HT-29 (cell line): ENCODE data around the gene NUMA1. TPM values are rescaled to one million over a fixed set of nuclear protein-coding genes. Genes with fewer than 3 reads are reported as not detected.

Experiments
- DNase-seq: peaks from one replicate; pipeline ENCODE4 v3.0.0-alpha.2; 2015; ENCODE audit warnings: low spot score
- total RNA-seq: library from RNA; depleted of rRNA; stranded (reverse); fragments of >200 nt; shearing (Covaris generic); gene quantifications from 2 replicates; pipeline ENCODE4 v1.2.3, GENCODE V29; 2014

NUMA1 gene
- total RNA-seq, 1 experiment from 2014 or later = 241 TPM

GRCh38 chr11:72015511-72016061, 64.8 kb downstream of the NUMA1 start:
- peak; percentile 45 for DNase-seq

GRCh38 chr11:72014761-72015320, 65.5 kb downstream of the NUMA1 start:
- DNase-seq = no peak

- no peak for DNase-seq
Observed at GRCh38 chr11:72013765-72014711, 66.3 kb downstream of the NUMA1 start.

GRCh38 chr11:72012897-72013721, 67.2 kb downstream of the NUMA1 start:
- DNase-seq = no peak

GRCh38 chr11:72012091-72012630, 68.2 kb downstream of the NUMA1 start:
- no peak for DNase-seq

- no peak for DNase-seq
Observed at GRCh38 chr11:72010529-72011233, 69.7 kb downstream of the NUMA1 start.

GRCh38 chr11:72009156-72009555, 71.2 kb downstream of the NUMA1 start:
- DNase-seq = no peak

- no peak for DNase-seq
Observed at GRCh38 chr11:72008728-72009127, 71.6 kb downstream of the NUMA1 start.

- no peak for DNase-seq
Observed at GRCh38 chr11:72007587-72007986, 72.8 kb downstream of the NUMA1 start.

GRCh38 chr11:72007089-72007476, 73.3 kb downstream of the NUMA1 start:
- DNase-seq = no peak

GRCh38 chr11:72006309-72007088, 73.8 kb downstream of the NUMA1 start:
- no peak for DNase-seq

- DNase-seq = no peak
Observed at GRCh38 chr11:72005347-72006260, 74.7 kb downstream of the NUMA1 start.

- no peak for DNase-seq
Observed at GRCh38 chr11:72004515-72005346, 75.6 kb downstream of the NUMA1 start.

- DNase-seq = no peak
Observed at GRCh38 chr11:72003776-72004171, 76.6 kb downstream of the NUMA1 start.

GRCh38 chr11:72002841-72003775, 77.2 kb downstream of the NUMA1 start:
- no peak for DNase-seq

- no peak for DNase-seq
Observed at GRCh38 chr11:72001834-72002591, 78.3 kb downstream of the NUMA1 start.
